HS-27A (cell line): ENCODE data around the gene CCDC170.

Experiments used
- DNase-seq: peaks from one replicate; pipeline ENCODE4 v3.0.0-alpha.2; 2012; ENCODE audit warnings: low read depth, missing footprints

The CCDC170 gene

DNA sequence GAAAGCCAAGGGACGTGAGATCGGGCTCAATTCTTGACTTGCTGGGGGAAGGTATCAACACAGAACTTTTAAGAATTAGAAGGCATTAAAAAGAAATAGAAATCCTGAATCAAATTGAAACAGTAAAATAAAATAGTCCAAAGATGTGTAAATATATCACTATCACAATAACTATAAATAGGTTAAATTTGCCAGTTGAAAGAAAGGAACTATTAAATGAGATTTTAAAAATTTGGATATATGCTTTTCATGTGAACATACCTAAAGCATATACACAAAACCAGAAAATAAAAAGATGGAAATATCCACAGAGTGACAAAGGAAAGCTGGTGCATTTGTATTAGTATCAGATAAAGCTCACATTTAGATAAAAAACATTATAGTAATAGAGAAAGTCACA lies 161.3 kb downstream of the CCDC170 start:
- no peak for DNase-seq

DNA sequence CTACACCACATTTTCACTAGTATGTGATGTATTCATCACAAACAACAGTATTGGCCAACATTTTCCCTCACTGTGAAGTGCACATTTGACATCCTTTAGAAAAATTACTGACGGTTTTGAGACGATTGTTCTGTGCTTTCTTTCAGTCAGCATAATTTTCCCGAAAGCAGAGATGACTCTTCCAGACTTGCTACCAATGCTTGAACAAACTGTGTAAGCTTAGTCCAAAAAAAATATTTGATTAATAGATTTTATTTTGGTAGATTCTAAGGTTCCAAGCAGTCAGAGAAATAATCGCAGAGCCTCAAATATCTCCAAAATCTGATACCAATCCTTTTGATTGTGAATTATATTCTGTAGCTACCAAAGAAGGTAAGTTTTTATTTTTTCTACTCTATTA lies 162.6 kb downstream of the CCDC170 start:
- DNase-seq, result no peak

DNA sequence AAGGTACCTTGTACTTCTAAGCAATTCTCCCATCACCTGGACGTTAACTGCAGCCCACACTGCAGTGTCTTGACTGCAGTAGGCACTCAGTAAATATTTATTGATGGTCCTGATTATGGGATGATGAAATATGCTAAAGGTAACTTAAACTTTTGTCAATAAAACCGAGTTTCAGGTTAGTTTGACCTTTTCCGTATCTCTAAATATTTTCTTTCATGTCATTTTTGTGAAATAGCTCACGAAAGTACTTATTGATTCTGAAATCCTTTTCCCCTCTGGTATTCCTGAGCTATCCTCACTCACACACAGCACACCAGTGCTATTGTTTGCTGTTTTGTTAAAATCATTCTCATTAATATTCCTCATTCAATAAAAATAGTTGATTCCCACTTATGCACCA lies 164.3 kb downstream of the CCDC170 start:
- no peak for DNase-seq

DNA sequence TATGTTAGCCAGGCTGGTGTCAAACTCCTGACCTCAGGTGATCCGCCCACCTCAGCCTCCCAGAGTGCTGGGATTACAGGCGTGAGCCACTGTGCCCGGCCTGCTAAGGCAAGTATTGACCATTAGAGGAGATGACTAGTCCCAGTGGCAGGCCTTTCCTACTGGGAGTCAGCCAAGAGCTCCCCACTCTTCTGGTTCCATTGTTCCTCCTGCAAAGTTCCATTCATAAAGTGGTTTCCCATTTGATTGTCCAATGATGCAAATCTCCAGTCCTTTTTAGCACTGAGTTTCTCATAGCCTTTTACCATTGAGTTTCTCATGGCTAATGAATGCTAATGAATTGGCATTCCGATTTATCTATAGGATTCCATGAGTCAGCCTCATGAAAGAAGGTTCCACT lies 165.4 kb downstream of the CCDC170 start:
- DNase-seq, result no peak

DNA sequence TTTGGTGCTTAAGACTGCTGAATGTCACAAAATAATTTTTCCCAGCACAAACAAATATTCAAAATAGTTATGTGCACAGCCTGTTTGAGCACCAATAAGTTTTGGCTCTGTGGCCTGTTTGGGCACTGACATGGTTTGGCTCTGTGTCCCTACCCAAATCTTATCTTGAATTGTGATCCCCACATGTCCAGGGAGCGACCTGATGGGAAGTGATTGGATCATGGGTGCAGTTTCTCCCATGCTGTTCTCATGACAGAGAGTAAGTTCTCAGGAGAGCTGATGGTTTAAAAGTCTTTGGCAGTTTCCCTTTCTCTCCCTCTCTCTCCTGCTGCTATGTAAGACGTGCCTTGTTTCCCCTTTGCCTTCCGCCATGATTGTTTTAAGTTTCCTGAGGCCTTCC lies 167.7 kb downstream of the CCDC170 start:
- no peak for DNase-seq

DNA sequence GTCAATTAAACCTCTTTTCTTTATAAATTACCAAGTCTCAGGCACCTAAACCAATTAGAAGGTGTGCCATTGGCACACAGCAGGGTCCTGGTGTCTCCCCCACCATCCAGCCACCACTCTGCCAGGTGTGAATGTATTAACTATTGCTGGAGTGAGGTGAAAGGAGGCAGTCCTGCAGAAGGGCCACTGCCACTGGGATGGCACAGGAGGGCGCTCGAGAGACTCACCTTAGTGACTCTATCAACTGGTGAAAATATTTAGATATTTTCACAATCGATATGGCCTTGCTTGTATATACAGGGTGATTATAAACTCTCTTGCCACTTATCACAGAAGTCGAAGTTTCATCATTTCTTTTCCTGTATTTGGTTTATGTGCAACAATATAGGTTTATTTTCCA lies 168.1 kb downstream of the CCDC170 start:
- DNase-seq, result no peak

DNA sequence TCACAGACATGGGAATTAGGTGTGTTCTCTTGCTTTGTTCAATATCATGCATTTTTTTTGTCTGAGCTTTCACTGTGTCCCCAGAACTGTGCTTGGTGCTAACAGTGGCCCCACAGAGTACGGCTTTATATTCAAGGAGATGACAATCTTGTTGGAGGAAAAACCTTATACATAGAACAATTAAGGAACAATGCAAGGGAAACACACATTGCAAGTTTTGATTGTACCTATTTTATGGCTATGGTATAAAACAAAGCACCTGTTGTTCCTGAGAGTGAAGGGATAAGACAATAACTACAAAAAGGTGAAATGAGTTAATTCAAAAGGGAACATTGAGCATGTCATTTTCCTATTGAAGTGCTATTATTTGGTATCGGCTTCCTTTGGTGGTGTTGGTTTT lies 169.7 kb downstream of the CCDC170 start:
- no peak for DNase-seq

DNA sequence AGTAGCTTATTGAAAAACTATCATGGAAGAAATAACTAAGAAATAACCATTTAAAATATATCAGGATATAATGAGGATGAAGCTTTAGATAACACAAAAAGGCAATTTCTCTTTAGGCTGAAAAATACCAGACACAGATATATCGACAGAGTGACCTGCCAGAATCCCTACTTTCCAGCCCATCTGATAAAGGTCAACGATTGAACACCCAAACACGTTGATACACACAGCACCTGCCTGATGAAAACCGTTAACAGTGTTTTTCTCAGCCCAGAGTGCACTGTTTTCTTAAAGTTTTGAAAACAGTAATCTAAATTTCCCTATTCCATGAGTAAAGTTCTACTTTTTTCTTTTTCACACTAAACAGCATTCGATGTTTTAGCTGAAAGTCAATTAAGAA lies 170.6 kb downstream of the CCDC170 start:
- DNase-seq, result no peak

DNA sequence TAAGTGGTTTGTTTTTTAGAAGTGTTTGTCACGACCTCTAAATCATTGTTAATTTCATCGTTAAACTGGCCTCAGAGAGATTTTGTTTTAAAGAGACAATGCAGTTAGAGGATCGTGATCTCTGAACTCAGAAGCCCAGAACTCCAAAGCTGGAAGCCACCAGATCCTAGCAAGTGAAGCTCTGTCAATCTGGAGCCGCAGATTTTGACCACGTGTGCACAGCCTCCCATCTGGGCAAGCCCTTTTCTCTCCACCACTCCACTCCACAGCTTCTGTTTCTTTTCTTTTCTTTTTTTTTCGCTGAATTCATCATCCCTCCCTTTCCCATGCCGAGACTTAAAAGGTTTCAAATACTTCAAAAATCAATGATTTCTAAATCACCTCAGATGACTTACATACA lies 171.5 kb downstream of the CCDC170 start:
- no peak for DNase-seq

DNA sequence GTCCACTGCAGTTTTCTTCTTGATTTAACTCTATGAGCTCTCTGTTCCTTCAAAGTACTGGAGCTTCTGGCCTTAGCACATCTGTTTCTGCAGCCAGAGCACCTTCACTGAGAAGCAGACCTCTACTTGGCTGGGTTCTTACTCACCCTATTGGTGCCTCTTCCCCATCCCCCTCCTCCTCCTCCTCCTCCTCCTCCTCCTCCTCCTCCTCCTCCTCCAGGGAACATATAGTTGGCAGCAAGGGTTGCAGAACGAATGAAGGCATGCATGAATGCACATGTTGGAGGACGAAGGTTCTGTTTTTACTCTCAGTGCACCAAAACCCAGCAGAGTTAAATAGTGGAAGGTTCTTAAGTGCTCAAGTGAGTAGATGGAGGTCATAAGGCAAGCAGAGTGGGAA lies 172.7 kb downstream of the CCDC170 start:
- no peak for DNase-seq

DNA sequence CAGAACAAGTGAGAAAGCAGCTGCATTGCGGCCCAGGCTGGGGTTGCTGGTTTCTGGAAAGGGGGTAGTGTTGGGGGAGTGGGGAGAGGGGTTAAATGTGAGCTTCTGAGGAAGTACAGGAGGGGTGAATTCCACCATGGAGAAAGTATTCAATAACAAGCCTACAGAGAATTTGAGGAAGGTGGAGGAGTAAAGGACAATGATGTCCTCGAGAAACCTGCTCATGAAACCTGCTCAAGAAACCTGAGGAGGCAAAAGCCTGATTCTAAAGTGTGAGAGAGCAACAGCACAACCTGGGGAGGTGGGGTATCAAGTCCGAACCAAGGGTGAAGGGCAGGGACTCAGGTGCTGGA lies 175.4 kb downstream of the CCDC170 start:
- no peak for DNase-seq

DNA sequence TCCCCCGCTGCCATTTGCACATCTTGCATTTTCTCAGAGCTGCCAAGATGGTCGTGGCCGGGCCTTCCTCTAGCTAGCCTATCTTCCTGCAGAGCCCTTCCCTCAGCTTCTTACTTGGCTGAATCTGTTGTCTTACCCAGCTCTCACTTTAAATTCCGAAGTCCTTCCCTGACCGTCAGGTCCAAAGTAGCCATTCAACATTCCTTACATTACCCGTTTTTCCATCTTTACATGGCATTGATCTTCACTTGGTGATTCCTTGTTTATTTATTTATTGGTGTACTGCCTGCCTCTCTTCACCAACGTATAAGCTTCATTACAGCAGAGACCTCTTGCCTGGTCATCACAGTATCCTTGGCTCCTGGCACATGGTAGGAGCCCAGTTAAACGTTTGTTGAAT lies 176.3 kb downstream of the CCDC170 start:
- DNase-seq, result no peak
